ENCODE results near the gene TUBB2A.

DNA sequence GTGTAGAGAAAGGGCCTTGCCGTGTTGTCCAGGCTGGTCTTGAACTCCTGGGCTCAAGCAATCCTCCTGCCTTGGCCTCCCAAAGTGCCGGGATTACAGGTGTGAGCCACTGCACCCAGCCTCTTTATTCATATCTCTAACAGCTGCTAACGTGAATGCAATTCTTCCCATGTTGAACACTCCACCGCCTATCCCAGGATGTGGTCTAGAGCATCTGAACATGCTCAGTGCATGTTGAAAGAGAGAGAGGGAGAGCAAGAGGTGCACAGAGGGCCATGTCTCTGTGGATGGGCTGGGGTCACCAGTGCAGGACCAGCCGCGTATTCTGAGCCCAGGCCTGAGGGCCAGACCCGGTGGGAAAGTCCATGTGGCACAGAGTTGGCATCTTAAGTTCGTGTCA lies 12.8 kb downstream of the TUBB2A start:
- no peak for TF ChIP-seq CTCF (IDR thresholded peaks at IDR 0.05)
- no peak for TF ChIP-seq POLR2A (IDR thresholded peaks at IDR 0.05)
